ENCODE data around the gene HGD.
"Not testable (repeated sequence)": the region's sequence is repeated elsewhere in the genome, so short reads cannot be mapped to it uniquely, and the experiment has no call there.

HGD gene

GRCh38 chr3:120634539-120634938, 47.5 kb downstream of the HGD start:
- no peak for DNase-seq (ENCODE audit: extremely low spot score)
- ChIA-PET CTCF (interaction anchor here (0.9 to 2.1 kb wide), 7 partner anchors 9 to 160 kb away, joined by 3 to 6 read pairs (median 4); partner anchors contain the start of gene HGD), POLR2A (no interaction called here)
- TF ChIP-seq CTCF (IDR thresholded peaks at IDR 0.05; ENCODE audit: control extremely low read depth, extremely low read depth, low read depth, missing control alignments), result no peak

GRCh38 chr3:120625159-120625586, 56.9 kb downstream of the HGD start:
- no peak for DNase-seq (ENCODE audit: extremely low spot score)
- ChIA-PET CTCF (interaction anchor here (1.5 to 1.8 kb wide), 2 partner anchors 9 to 17 kb away, joined by 3 to 4 read pairs; no protein-coding TSS in a partner anchor), POLR2A (no interaction called here)

DNA sequence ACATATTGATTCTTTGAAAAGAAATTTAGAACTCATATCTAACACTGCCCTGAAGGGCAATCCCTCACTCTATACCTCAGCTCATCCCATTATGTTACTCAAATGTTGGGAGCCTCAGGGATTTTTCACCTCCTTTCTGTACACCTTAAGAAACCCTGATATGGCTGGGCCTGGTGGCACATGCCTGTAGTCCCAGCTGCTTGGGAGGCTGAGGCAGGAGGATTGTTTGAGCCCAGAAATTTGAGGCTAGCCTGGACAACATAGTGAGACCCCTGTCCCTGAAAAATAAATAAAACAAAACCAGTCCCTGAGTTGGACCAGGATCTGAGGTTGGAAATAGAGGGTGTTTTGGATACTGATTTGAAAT, 58.3 kb downstream of the HGD start:
- DNase-seq (ENCODE audit: extremely low spot score), result no peak
- ChIA-PET CTCF (no interaction called here), POLR2A (no interaction called here)
- no peak for TF ChIP-seq CTCF (IDR thresholded peaks at IDR 0.05; ENCODE audit: control extremely low read depth, extremely low read depth, low read depth, missing control alignments)

More at GRCh38 chr3:120625159-120625586, 56.9 kb downstream of the HGD start:
- TF ChIP-seq CTCF (IDR thresholded peaks at IDR 0.05; ENCODE audit: control extremely low read depth, extremely low read depth, low read depth, missing control alignments), result no peak

DNA sequence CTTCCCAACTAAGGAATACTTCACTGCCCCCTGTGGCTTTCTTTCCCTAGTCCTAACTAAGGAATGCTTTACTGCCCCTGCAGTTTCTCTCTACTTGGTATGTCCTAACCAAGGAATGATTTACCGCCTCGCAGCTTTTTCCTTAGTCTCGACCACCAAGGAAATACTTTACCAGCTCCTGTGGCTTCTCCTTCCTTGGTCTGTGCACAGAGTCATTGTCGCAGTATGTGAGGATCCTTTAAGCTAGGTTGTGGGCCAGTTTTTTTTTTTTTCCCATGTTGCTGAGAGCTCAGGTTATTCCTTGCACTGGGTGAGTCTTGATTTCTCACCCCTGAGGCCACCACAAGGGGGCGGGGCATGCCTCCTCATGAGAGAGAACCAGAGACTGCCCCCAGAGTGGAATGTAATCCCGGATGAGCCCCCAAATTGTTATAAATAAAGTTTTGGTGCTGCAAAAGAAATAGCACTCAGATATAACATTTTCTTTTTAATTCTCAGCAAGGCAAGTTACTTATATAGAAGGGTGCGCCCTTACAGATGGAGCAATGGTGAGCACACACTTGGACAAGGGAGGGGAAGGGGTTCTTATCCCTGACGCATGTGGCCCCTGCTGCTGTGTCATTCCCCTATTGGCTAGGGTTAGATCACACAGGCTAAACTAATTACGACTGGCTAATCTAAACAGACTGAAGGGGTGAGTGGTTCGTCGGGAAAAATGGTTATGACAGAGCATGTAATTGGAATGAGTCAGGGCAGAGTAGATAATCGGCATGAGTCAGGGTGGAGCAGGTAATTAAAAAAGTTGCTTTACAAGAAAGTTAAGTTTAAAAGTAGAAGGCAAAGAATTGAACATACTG, 58.9 kb downstream of the HGD start:
- TF ChIP-seq CTCF (IDR thresholded peaks at IDR 0.05; ENCODE audit: control extremely low read depth, extremely low read depth, low read depth, missing control alignments), result no peak
- CTCF ChIA-PET, result no interaction called here
- no peak for DNase-seq (ENCODE audit: extremely low spot score)
- POLR2A ChIA-PET, result no interaction called here

DNA sequence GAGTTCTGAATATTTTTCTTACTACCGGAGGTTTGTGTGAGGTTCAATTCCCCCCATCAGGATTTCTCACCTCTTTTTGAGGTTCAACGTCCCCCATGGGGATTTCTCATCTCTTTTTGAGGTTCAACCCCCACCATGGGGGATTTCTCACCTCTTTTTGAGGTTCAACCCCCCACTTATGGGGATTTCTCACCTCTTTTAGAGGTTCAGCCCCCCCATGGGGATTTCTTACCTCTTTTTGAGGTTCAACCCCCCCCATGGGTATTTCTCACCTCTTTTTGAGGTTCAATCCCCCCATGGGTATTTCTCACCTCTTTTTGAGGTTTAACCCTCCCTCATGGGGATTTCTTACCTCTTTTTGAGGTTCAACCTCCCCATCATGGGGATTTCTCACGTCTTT, 59.6 kb downstream of the HGD start:
- CTCF ChIA-PET, result no interaction called here
- POLR2A ChIA-PET, result no interaction called here
- no peak for TF ChIP-seq CTCF (IDR thresholded peaks at IDR 0.05; ENCODE audit: control extremely low read depth, extremely low read depth, low read depth, missing control alignments)
- DNase-seq (ENCODE audit: extremely low spot score), result no peak

DNA sequence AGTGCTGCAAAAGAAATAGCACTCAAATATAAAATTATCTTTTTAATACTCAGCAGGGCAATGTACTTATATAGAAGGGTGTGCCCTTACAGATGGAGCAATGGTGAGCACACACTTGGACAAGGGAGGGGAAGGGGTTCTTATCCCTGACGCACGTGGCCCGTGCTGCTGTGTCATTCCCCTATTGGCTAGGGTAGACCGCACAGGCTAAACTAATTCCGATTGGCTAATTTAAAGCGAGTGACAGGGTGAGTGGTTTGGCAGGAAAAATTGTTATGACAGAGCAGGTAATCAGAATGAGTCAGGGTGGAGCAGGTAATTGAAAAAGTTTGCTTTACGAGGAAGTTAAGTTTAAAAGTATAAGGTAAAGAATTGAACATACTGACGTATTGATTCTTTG, 65.3 kb downstream of the HGD start:
- DNase-seq (ENCODE audit: extremely low spot score); POLR2A ChIA-PET; CTCF ChIA-PET: not testable (repeated sequence)

- POLR2A ChIA-PET, result no interaction called here
Measured at GRCh38 chr3:120615847-120616609, 66.0 kb downstream of the HGD start.

More at GRCh38 chr3:120615847-120616609, 66.0 kb downstream of the HGD start:
- CTCF ChIA-PET, result interaction anchor here (2.2 kb wide), 1 partner anchor 179 kb away, joined by 7 read pairs; no protein-coding TSS in a partner anchor
- TF ChIP-seq CTCF (IDR thresholded peaks at IDR 0.05; ENCODE audit: control extremely low read depth, extremely low read depth, low read depth, missing control alignments), result no peak
- no peak for DNase-seq (ENCODE audit: extremely low spot score)
